Thyroid gland (tissue), 4 donors: Measurements from ENCODE around the gene SMIM23. TPM values are rescaled to one million over a fixed set of nuclear protein-coding genes. Genes with fewer than 3 reads are reported as not detected.

ENCODE experiments used
- DNase-seq, 2 donors: peaks; one replicate each; pipeline ENCODE4 v3.0.0-alpha.2; 2019
- H3K27ac ChIP-seq, 3 donors: fragments of 200-600 bp; sonication (generic); 1 replicate in 2 of 3; 2 replicates in 1 of 3; pipeline ENCODE4 v1.5.1; 2016 to 2019; ENCODE audit warnings: mild to moderate bottlenecking in 1 of 3, moderate library complexity in 1 of 3
- H3K27me3 ChIP-seq: fragments of 200-600 bp; sonication (generic); one replicate; pipeline ENCODE4 v1.5.1; 2019
- H3K36me3 ChIP-seq, 2 donors: fragments of 200-600 bp; sonication (generic); one replicate each; pipeline ENCODE4 v1.5.1; 2016 to 2019
- H3K4me1 ChIP-seq, 2 donors: fragments of 200-600 bp; sonication (generic); one replicate each; pipeline ENCODE4 v1.5.1; 2017 to 2019
- H3K4me3 ChIP-seq, 3 donors: fragments of 200-600 bp; sonication (generic); replicated peaks in 1 of 3; 1 replicate in 2 of 3; 2 replicates in 1 of 3; pipeline ENCODE4 v1.5.1; 2016; ENCODE audit warnings: mild to moderate bottlenecking in 1 of 3
- H3K9me3 ChIP-seq: fragments of 200-600 bp; sonication (generic); one replicate; pipeline ENCODE4 v1.5.1; 2017
- POLR2A ChIP-seq, 2 donors: fragments of 450-650 bp; IDR thresholded peaks; one replicate each; pipeline ENCODE4 v1.6.1; 2017; ENCODE audit warnings: antibody characterized with exemption in 2 of 2, mild to moderate bottlenecking in 2 of 2, moderate library complexity in 1 of 2
- WGBS, 2 donors: methylation state at CpG; one replicate each; pipeline ENCODE4 v1.1.5; 2017; 5-methylcytosine and 5-hydroxymethylcytosine counted together
- intact Hi-C: fragments of 100-400 bp; cut with DNase I; formaldehyde crosslinking; loops from one replicate; pipeline ENCODE4 v1.15.1; 2023
- total RNA-seq, 4 donors: library from RNA; depleted of rRNA; stranded (reverse); fragments of >200 nt; gene quantifications; one replicate each; pipeline ENCODE4 v1.2.3, GENCODE V29; 2016
- TF ChIP-seq, protein P1 (sequence below), 6 experiments: fragments of 200-600 bp in 3 of 6; fragments of 450-650 bp in 3 of 6; sonication (generic) in 3 of 6; IDR thresholded peaks; one replicate each; pipeline ENCODE4 v1.5.1; 2016 to 2019; ENCODE audit warnings: antibody characterized with exemption in 6 of 6, mild to moderate bottlenecking in 2 of 6, inconsistent platforms in 1 of 6, moderate library complexity in 1 of 6

Gene SMIM23
- total RNA-seq, 4 donors from 2014 or later = not detected

DNA sequence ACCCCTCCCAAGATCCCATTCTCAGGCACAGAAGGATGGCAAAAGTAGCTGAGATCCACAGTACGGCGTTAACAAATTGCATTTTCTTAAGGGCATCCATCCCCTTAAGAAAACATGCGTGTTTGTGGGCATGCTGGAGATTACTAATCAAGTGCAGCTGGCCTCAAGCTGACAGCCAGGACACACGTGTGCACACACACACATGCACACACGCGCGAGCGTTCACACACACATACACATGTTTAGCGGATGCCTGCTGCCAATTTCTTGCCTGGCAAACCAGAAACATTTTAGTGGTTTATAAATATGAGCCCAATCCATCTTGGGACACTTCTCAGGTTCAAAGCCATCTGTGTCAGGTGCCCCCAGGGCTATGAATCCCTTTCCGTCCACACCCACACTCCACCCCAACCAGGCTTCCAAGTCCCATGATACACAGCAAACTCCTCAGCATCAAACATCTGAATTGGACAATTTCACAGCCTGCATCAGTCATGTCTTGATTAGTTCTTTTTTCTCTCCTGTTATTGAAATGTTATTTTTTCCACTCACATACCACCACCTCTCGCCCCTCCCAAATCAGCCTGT is 23.5 kb upstream of the SMIM23 start:
- Histone ChIP-seq H3K9me3 (no peaks in the 10 kb centered on the region), H3K4me3 (no peak overlapping the region), H3K4me1 (no peaks in the 10 kb centered on the region), H3K27me3 (no peaks in the 10 kb centered on the region), H3K27ac (no peak overlapping the region), H3K36me3 (no peaks in the 10 kb centered on the region)
- intact Hi-C loops = no loop called here
- TF ChIP-seq, protein P1, sequence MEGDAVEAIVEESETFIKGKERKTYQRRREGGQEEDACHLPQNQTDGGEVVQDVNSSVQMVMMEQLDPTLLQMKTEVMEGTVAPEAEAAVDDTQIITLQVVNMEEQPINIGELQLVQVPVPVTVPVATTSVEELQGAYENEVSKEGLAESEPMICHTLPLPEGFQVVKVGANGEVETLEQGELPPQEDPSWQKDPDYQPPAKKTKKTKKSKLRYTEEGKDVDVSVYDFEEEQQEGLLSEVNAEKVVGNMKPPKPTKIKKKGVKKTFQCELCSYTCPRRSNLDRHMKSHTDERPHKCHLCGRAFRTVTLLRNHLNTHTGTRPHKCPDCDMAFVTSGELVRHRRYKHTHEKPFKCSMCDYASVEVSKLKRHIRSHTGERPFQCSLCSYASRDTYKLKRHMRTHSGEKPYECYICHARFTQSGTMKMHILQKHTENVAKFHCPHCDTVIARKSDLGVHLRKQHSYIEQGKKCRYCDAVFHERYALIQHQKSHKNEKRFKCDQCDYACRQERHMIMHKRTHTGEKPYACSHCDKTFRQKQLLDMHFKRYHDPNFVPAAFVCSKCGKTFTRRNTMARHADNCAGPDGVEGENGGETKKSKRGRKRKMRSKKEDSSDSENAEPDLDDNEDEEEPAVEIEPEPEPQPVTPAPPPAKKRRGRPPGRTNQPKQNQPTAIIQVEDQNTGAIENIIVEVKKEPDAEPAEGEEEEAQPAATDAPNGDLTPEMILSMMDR (IDR thresholded peaks at IDR 0.05) = no peak
- no peak for TF ChIP-seq POLR2A (IDR thresholded peaks at IDR 0.05)
- DNase-seq = no peak
- WGBS, 2 donors = 90 to 94% methylated on average over 11 of the region's 11 CpGs

DNA sequence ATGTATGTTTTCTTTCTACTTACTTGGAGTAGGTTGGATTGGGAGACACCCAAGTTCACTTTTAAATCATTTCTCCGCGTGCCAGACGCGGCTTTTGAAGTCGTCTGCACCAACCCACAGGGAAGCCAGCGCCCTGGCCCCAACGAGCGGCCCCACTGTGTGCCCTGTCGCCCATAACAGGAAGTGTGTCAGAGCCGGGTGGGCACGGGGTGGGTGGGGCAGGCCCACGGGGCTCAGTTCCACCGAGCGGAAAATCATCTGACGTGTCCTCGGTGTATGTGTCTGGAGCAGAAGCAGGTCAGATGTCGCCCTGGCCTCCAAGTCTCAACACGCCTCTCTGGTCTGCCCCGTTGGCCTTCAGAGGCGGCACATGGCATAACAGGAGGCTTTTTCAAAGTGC is 22.7 kb upstream of the SMIM23 start:
- TF ChIP-seq, protein P1 (IDR thresholded peaks at IDR 0.05) = no peak
- no peak for TF ChIP-seq POLR2A (IDR thresholded peaks at IDR 0.05)
- WGBS, 2 donors = 68 to 88% methylated on average over 20 of the region's 20 CpGs

DNA sequence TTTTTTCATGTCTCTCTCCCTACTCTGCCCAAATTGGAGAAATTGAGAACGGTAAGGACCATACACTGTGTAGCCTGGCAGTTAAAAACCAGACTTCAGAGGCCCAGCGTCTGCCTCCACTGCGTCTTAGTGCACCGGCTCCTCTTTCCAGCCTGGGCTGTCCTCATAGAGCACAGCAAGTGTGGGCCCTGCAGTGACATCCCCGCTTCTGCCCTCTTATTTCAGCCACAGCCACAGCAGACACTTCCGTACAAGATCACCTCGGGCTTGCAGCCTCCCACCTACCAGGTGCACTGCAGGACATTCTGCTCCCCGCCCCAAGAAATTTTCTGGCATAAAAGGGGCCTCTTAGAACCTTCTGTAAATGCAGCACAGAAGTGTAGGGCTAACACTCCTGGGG is 21.4 kb upstream of the SMIM23 start:
- DNase-seq = no peak
- WGBS, 2 donors = 91% methylated on average over 8 of the region's 8 CpGs
- no peaks in the 10 kb centered on the region for H3K36me3 ChIP-seq
- TF ChIP-seq, protein P1 (IDR thresholded peaks at IDR 0.05) = no peak
- TF ChIP-seq POLR2A (IDR thresholded peaks at IDR 0.05) = no peak
- H3K4me3 ChIP-seq = no peak overlapping the region
- intact Hi-C loops = no loop called here
- no peaks in the 10 kb centered on the region for H3K4me1 ChIP-seq
- no peaks in the 10 kb centered on the region for H3K9me3 ChIP-seq
- no peak overlapping the region for H3K27ac ChIP-seq
- no peaks in the 10 kb centered on the region for H3K27me3 ChIP-seq

More for the DNA sequence above, 22.7 kb upstream of the SMIM23 start:
- no peak for DNase-seq
- Histone ChIP-seq H3K4me1 (no peaks in the 10 kb centered on the region), H3K27me3 (no peaks in the 10 kb centered on the region), H3K9me3 (no peaks in the 10 kb centered on the region), H3K36me3 (no peaks in the 10 kb centered on the region), H3K27ac (no peak overlapping the region), H3K4me3 (no peak overlapping the region)
- intact Hi-C loops = no loop called here

DNA sequence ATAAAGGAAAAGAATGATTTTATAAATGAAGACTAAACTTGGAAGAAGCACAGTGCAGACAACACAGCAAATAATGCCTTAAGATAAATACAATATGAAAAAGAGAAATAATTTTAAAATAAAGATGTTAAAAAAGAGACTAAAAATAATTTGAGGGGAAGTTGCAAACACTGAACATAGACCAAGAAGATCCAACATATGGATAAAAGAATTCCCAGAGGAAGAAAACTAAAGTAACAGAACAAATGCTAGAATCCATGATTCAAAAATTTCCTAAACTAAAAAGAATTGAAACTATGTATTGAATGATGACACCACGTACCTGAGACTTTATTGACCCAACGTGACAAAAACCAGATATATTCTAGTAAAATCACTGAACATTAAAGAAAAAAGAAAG is 18.7 kb upstream of the SMIM23 start:
- Histone ChIP-seq H3K4me3 (no peak overlapping the region), H3K27me3 (no peaks in the 10 kb centered on the region), H3K27ac (no peak overlapping the region), H3K9me3 (no peaks in the 10 kb centered on the region), H3K4me1 (no peaks in the 10 kb centered on the region), H3K36me3 (no peaks in the 10 kb centered on the region)
- WGBS, 2 donors = 88 to 90% methylated on average over 2 of the region's 2 CpGs
- TF ChIP-seq, protein P1 (IDR thresholded peaks at IDR 0.05) = no peak
- no peak for TF ChIP-seq POLR2A (IDR thresholded peaks at IDR 0.05)
- DNase-seq = no peak
- intact Hi-C loops = no loop called here

DNA sequence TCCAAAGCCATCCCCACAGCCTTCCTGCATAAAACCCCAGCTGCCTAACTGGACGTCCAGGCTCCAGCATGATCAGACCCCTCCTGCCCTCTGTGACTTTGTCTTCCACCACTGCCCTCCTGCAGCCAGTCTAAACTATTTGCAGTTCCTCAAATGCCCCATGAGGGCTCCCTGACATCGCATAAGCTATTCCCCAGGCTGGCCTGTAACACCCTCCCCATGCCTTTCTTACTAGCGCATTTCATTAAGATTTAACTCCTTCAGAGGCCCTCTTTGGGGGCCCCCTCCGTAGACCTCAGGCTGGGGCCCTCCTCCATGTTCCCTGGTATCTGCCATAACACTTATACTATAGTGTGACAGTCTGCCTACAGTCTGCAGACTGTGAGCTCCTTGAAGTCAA is 15.5 kb upstream of the SMIM23 start:
- Histone ChIP-seq H3K27ac (no peak overlapping the region), H3K9me3 (no peaks in the 10 kb centered on the region), H3K36me3 (no peaks in the 10 kb centered on the region), H3K27me3 (no peaks in the 10 kb centered on the region), H3K4me1 (no peaks in the 10 kb centered on the region), H3K4me3 (no peak overlapping the region)
- TF ChIP-seq POLR2A (IDR thresholded peaks at IDR 0.05) = no peak
- TF ChIP-seq, protein P1 (IDR thresholded peaks at IDR 0.05) = no peak
- WGBS, 2 donors = 49 to 59% methylated on average over 4 of the region's 4 CpGs
- no peak for DNase-seq
- intact Hi-C loops = no loop called here
